ENCODE data around the gene MYMX. TPM values are rescaled to one million over a fixed set of nuclear protein-coding genes. Genes with fewer than 3 reads are reported as not detected.

Gene MYMX
- total RNA-seq, 1 experiment from 2014 or later, result not detected

DNA sequence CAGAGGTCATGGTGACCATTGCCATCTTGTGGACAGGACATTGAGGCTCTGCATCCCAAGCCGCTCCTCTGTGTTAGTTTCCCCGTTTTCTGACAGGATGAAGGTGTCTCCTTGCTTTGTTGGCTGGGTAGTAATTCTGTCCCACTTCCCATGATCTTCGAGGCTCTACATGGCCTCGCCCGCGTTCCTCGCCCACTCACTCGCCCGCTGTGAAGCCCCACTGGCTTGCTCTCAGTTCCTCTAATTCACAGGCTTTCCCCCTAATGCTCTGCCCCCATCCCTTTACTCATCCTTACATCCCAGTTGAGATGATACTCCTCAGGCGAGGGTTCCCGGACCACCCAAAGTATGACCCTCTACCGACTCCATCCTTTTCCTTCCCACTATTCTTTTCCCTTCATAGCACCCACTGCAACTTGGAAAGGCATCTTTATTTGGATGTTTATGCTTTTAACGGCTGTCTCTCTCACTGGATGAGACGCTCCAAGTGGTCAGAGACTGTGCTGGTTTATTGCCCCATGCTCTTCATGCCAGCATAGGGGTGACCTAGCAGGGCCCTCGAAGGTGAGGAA lies 41.1 kb downstream of the MYMX start:
- Histone ChIP-seq H3K4me3 (ENCODE audit: low read depth, low read length, poor library complexity, severe bottlenecking) (peak overlapping the region; percentile 99), H3K27me3 (replicated peaks; ENCODE audit: insufficient read depth, low read depth, low read length, poor library complexity) (no peaks in the 10 kb centered on the region), H3K36me3 (ENCODE audit: insufficient read depth, low read length, poor library complexity, severe bottlenecking) (peaks cover 26% of the 10 kb centered on the region), H3K4me1 (ENCODE audit: insufficient read depth, low read length, poor library complexity, severe bottlenecking) (peaks cover 10% of the 10 kb centered on the region), H3K27ac (ENCODE audit: low read depth, low read length, poor library complexity, severe bottlenecking) (peak overlapping the region; percentile 90), H3K9me3 (ENCODE audit: low read depth, low read length, poor library complexity, severe bottlenecking) (no peaks in the 10 kb centered on the region)
- no TSS peak for BruUV-seq (replicated peaks)
- ChIA-PET CTCF (no interaction called here), POLR2A (ENCODE audit: low non-redundant PET) (interaction anchor here (0.8 kb wide), 1 partner anchor 11 kb away, joined by 3 read pairs; the partner anchor contains the start of gene HSP90AB1)
- intact Hi-C loops (cut with micrococcal nuclease; ENCODE audit: unreplicated experiment), result no loop called here
- TF ChIP-seq EZH2 (IDR thresholded peaks at IDR 0.05; ENCODE audit: borderline replicate concordance, low read depth, low read length, poor library complexity, severe bottlenecking), result no peak
- TF ChIP-seq CTCF (conservative IDR thresholded peaks at IDR 0.05; ENCODE audit: low read depth, low read length), result no peak
- DNase-seq (ENCODE audit: low spot score), result no peak

DNA sequence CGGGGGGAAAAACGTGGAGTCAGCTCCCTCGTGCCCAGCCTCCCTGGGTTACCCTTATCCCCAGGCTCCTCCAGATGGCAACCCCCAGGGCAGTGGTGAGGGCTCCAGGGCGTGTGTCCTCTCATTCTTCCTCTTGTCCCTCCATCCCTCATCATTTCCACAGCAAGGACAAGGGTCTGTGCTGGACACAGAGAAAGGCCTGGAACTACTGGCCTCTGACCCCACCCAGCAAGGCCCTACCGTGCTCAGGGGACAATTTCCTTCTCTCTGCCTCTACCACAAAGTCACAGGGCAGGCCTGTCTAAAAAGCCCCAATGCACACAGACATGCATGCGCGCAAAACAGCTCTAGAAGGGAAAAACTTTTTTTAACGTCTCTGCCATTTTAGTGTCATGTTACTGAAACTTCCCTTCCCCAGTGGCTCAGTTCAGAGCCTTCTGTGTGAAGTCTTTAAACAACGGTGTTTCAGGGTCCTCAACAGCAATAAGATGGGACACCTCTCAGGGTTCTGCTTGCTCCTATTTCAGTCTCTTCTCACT lies 41.7 kb downstream of the MYMX start:
- Histone ChIP-seq H3K27me3 (replicated peaks; ENCODE audit: insufficient read depth, low read depth, low read length, poor library complexity) (no peaks in the 10 kb centered on the region), H3K4me1 (ENCODE audit: insufficient read depth, low read length, poor library complexity, severe bottlenecking) (peaks cover 13% of the 10 kb centered on the region), H3K27ac (ENCODE audit: low read depth, low read length, poor library complexity, severe bottlenecking) (no peak overlapping the region), H3K36me3 (ENCODE audit: insufficient read depth, low read length, poor library complexity, severe bottlenecking) (peaks cover 20% of the 10 kb centered on the region), H3K9me3 (ENCODE audit: low read depth, low read length, poor library complexity, severe bottlenecking) (no peaks in the 10 kb centered on the region), H3K4me3 (ENCODE audit: low read depth, low read length, poor library complexity, severe bottlenecking) (no peak overlapping the region)
- CTCF ChIA-PET, result no interaction called here
- no peak for DNase-seq (ENCODE audit: low spot score)
- POLR2A ChIA-PET (ENCODE audit: low non-redundant PET), result no interaction called here
- intact Hi-C loops (cut with micrococcal nuclease; ENCODE audit: unreplicated experiment), result no loop called here
- no TSS peak for BruUV-seq (replicated peaks)
- TF ChIP-seq CTCF (conservative IDR thresholded peaks at IDR 0.05; ENCODE audit: low read depth, low read length) (no peak), EZH2 (IDR thresholded peaks at IDR 0.05; ENCODE audit: borderline replicate concordance, low read depth, low read length, poor library complexity, severe bottlenecking) (no peak)

DNA sequence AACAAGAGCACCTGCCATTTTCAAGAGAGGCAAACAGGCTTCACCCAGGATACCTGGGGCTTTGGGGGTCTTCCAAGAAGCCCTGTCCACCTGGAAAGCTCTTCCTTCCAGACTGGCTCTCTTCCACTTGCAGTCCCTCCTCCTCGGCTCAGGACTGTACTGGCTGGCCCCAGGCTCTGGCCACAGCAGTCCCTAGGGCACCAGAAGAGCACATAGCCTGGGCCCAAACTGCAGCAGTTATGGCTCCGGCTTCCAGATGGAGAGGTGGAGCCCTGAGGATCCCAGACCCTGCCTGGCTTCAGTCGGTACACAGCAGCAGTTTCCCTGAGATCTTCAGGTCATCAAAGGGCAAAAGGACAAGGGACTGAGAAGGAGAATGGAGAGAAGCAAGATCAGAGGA lies 42.2 kb downstream of the MYMX start:
- DNase-seq (ENCODE audit: low spot score), result no peak
- Histone ChIP-seq H3K27me3 (replicated peaks; ENCODE audit: insufficient read depth, low read depth, low read length, poor library complexity) (no peaks in the 10 kb centered on the region), H3K27ac (ENCODE audit: low read depth, low read length, poor library complexity, severe bottlenecking) (no peak overlapping the region), H3K4me1 (ENCODE audit: insufficient read depth, low read length, poor library complexity, severe bottlenecking) (peaks cover 18% of the 10 kb centered on the region), H3K4me3 (ENCODE audit: low read depth, low read length, poor library complexity, severe bottlenecking) (no peak overlapping the region), H3K36me3 (ENCODE audit: insufficient read depth, low read length, poor library complexity, severe bottlenecking) (peaks cover 15% of the 10 kb centered on the region), H3K9me3 (ENCODE audit: low read depth, low read length, poor library complexity, severe bottlenecking) (no peaks in the 10 kb centered on the region)
- CTCF ChIA-PET, result no interaction called here
- POLR2A ChIA-PET (ENCODE audit: low non-redundant PET), result no interaction called here
- no peak for TF ChIP-seq CTCF (conservative IDR thresholded peaks at IDR 0.05; ENCODE audit: low read depth, low read length)
- no peak for TF ChIP-seq EZH2 (IDR thresholded peaks at IDR 0.05; ENCODE audit: borderline replicate concordance, low read depth, low read length, poor library complexity, severe bottlenecking)
- intact Hi-C loops (cut with micrococcal nuclease; ENCODE audit: unreplicated experiment), result no loop called here
- no TSS peak for BruUV-seq (replicated peaks)

Measured in A673 (cell line).